ENCODE results near the gene AHCYL1. TPM values are rescaled to one million over a fixed set of nuclear protein-coding genes. Genes with fewer than 3 reads are reported as not detected.

The AHCYL1 gene
- total and polyA plus RNA-seq, 10 of the 15 experiments (the other 5 are each of a cell fraction or from before 2014, with no cell fraction given) = 24.7 to 73.6 (median 46.8) TPM

DNA sequence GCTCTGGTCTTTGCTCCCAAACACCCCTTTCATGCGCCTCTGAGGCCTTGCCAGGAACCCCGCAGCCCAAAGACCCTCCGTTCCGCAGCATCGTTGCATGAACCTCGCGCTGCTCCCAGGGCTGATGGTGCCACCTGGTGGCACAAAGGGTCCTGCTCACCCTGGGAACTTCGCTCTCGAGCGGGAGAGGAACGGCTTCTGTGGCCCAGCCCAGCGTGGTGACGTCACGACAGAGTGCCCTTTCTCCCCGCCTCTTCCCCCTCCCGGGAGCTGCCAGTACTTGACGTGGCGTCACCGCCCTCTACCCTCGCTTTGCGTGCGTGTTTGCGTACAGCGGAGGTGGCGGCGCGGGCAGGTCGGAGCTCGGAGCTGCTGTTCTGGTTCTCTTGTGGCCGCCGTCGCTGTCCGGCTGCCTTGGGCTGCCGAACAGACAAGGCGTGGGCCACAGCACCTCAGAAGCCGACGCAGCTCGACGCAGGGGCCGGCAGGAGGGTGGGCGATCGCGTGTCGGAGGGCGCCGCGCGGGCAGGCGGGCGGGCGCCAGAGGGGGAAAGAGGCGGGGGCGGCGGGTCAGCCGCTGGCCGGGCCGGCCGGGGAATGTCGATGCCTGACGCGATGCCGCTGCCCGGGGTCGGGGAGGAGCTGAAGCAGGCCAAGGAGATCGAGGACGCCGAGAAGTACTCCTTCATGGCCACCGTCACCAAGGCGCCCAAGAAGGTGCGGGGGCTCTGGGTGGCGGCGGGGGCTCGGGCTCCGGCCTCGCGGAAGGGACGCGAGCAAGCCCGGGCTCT, at the start of gene AHCYL1 (continued):
- TF ChIP-seq, protein P1, sequence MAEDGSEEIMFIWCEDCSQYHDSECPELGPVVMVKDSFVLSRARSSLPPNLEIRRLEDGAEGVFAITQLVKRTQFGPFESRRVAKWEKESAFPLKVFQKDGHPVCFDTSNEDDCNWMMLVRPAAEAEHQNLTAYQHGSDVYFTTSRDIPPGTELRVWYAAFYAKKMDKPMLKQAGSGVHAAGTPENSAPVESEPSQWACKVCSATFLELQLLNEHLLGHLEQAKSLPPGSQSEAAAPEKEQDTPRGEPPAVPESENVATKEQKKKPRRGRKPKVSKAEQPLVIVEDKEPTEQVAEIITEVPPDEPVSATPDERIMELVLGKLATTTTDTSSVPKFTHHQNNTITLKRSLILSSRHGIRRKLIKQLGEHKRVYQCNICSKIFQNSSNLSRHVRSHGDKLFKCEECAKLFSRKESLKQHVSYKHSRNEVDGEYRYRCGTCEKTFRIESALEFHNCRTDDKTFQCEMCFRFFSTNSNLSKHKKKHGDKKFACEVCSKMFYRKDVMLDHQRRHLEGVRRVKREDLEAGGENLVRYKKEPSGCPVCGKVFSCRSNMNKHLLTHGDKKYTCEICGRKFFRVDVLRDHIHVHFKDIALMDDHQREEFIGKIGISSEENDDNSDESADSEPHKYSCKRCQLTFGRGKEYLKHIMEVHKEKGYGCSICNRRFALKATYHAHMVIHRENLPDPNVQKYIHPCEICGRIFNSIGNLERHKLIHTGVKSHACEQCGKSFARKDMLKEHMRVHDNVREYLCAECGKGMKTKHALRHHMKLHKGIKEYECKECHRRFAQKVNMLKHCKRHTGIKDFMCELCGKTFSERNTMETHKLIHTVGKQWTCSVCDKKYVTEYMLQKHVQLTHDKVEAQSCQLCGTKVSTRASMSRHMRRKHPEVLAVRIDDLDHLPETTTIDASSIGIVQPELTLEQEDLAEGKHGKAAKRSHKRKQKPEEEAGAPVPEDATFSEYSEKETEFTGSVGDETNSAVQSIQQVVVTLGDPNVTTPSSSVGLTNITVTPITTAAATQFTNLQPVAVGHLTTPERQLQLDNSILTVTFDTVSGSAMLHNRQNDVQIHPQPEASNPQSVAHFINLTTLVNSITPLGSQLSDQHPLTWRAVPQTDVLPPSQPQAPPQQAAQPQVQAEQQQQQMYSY (CRISPR knock-in tag; IDR thresholded peaks at IDR 0.05) = no peak
- TF ChIP-seq JUND (IDR thresholded peaks at IDR 0.05; ENCODE audit: low read depth, low read length) = 0 out of 2 replicates have a peak, but pooled peaks have one; percentile 18
- TF ChIP-seq GABPA (IDR thresholded peaks at IDR 0.05; ENCODE audit: low read depth) = no peak
- peak in 1 of 2 experiments; percentile 54; a peak in 1 of 4 replicates for TF ChIP-seq EP300 (IDR thresholded peaks at IDR 0.05; ENCODE audit: borderline replicate concordance in 1 of 2, control insufficient read depth in 1 of 2, low read depth in 2 of 2, low read length in 2 of 2)
- no peak for TF ChIP-seq CHD1 (IDR thresholded peaks at IDR 0.05; ENCODE audit: low read depth, low read length)
- no peak for TF ChIP-seq RELA (IDR thresholded peaks at IDR 0.05; ENCODE audit: borderline replicate concordance, partially characterized antibody)
- TF ChIP-seq EED (IDR thresholded peaks at IDR 0.05; ENCODE audit: low read depth) = no peak
- TF ChIP-seq, protein P2, sequence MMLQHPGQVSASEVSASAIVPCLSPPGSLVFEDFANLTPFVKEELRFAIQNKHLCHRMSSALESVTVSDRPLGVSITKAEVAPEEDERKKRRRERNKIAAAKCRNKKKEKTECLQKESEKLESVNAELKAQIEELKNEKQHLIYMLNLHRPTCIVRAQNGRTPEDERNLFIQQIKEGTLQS (IDR thresholded peaks at IDR 0.05; ENCODE audit: borderline replicate concordance, extremely low read depth, low read depth, low read length) = no peak
- TF ChIP-seq BMI1 (IDR thresholded peaks at IDR 0.05; ENCODE audit: borderline replicate concordance) = no peak
- TF ChIP-seq PML (IDR thresholded peaks at IDR 0.05; ENCODE audit: low read length) = no peak; the same call in 1 of the 2 replicates
- TF ChIP-seq, protein P3, sequence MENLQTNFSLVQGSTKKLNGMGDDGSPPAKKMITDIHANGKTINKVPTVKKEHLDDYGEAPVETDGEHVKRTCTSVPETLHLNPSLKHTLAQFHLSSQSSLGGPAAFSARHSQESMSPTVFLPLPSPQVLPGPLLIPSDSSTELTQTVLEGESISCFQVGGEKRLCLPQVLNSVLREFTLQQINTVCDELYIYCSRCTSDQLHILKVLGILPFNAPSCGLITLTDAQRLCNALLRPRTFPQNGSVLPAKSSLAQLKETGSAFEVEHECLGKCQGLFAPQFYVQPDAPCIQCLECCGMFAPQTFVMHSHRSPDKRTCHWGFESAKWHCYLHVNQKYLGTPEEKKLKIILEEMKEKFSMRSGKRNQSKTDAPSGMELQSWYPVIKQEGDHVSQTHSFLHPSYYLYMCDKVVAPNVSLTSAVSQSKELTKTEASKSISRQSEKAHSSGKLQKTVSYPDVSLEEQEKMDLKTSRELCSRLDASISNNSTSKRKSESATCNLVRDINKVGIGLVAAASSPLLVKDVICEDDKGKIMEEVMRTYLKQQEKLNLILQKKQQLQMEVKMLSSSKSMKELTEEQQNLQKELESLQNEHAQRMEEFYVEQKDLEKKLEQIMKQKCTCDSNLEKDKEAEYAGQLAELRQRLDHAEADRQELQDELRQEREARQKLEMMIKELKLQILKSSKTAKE (IDR thresholded peaks at IDR 0.05; ENCODE audit: low read depth, poor library complexity, severe bottlenecking) = no peak
- TF ChIP-seq ZNF384 (IDR thresholded peaks at IDR 0.05; ENCODE audit: borderline replicate concordance, low read depth, low read length) = no peak
- TF ChIP-seq MTA3 (IDR thresholded peaks at IDR 0.05; ENCODE audit: borderline replicate concordance, low read length) = no peak
- TF ChIP-seq, protein P4, sequence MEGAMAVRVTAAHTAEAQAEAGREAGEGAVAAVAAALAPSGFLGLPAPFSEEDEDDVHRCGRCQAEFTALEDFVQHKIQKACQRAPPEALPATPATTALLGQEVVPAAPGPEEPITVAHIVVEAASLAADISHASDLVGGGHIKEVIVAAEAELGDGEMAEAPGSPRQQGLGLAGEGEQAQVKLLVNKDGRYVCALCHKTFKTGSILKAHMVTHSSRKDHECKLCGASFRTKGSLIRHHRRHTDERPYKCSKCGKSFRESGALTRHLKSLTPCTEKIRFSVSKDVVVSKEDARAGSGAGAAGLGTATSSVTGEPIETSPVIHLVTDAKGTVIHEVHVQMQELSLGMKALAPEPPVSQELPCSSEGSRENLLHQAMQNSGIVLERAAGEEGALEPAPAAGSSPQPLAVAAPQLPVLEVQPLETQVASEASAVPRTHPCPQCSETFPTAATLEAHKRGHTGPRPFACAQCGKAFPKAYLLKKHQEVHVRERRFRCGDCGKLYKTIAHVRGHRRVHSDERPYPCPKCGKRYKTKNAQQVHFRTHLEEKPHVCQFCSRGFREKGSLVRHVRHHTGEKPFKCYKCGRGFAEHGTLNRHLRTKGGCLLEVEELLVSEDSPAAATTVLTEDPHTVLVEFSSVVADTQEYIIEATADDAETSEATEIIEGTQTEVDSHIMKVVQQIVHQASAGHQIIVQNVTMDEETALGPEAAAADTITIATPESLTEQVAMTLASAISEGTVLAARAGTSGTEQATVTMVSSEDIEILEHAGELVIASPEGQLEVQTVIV (IDR thresholded peaks at IDR 0.05; ENCODE audit: borderline replicate concordance, partially characterized antibody) = peak; percentile 48
- TF ChIP-seq, protein P5, sequence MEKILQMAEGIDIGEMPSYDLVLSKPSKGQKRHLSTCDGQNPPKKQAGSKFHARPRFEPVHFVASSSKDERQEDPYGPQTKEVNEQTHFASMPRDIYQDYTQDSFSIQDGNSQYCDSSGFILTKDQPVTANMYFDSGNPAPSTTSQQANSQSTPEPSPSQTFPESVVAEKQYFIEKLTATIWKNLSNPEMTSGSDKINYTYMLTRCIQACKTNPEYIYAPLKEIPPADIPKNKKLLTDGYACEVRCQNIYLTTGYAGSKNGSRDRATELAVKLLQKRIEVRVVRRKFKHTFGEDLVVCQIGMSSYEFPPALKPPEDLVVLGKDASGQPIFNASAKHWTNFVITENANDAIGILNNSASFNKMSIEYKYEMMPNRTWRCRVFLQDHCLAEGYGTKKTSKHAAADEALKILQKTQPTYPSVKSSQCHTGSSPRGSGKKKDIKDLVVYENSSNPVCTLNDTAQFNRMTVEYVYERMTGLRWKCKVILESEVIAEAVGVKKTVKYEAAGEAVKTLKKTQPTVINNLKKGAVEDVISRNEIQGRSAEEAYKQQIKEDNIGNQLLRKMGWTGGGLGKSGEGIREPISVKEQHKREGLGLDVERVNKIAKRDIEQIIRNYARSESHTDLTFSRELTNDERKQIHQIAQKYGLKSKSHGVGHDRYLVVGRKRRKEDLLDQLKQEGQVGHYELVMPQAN (conservative IDR thresholded peaks at IDR 0.05) = peak; percentile 64
- peak; percentile 91 for TF ChIP-seq MXI1 (IDR thresholded peaks at IDR 0.05; ENCODE audit: low read depth, low read length)
- TF ChIP-seq SMARCA5 (IDR thresholded peaks at IDR 0.05) = no peak
- TF ChIP-seq SMAD1 (IDR thresholded peaks at IDR 0.05; ENCODE audit: low read depth, partially characterized antibody) = no peak

Data from GM12878 (cell line).